ENCODE measurements around the gene PAPSS1. TPM values are rescaled to one million over a fixed set of nuclear protein-coding genes. Genes with fewer than 3 reads are reported as not detected.

PAPSS1 gene
- 10 to 100 TPM; 26.9 to 27.7 TPM for total RNA-seq

- ChIA-PET POLR2A (interaction anchor here (1.0 to 1.2 kb wide), 4 partner anchors 16 to 1404 kb away, joined by 3 to 4 read pairs (median 4); partner anchors contain the start of genes AIMP1, CYP2U1, RPL34 and TBCK), CTCF (interaction anchor here (1.5 to 1.9 kb wide), 2 partner anchors 16 to 27 kb away, joined by 3 to 4 read pairs; no protein-coding TSS in a partner anchor)
These were observed at the start of gene PAPSS1 for GRCh38 chr4:107719922-107720722. TSS of gene PAPSS1 (minus strand) at chr4:107720234. CDS start at chr4:107720179, 55 bp downstream.

GRCh38 chr4:107760281-107760947 lies 40.4 kb upstream of the PAPSS1 start:
- POLR2A ChIA-PET: no interaction called here
- CTCF ChIA-PET: no interaction called here

- POLR2A ChIA-PET: no interaction called here
- CTCF ChIA-PET: interaction anchor here (1.1 to 1.4 kb wide), 3 partner anchors 21 to 157 kb away, joined by 3 to 6 read pairs (median 3); no protein-coding TSS in a partner anchor
These were observed 37.9 kb upstream of the PAPSS1 start for GRCh38 chr4:107757864-107758476.

GRCh38 chr4:107757283-107757682 lies 37.2 kb upstream of the PAPSS1 start:
- ChIA-PET CTCF (no interaction called here), POLR2A (no interaction called here)

GRCh38 chr4:107755841-107756356 lies 35.9 kb upstream of the PAPSS1 start:
- POLR2A ChIA-PET: no interaction called here
- CTCF ChIA-PET: no interaction called here

GRCh38 chr4:107751670-107752069 lies 31.6 kb upstream of the PAPSS1 start:
- CTCF ChIA-PET: no interaction called here
- POLR2A ChIA-PET: no interaction called here

- POLR2A ChIA-PET: no interaction called here
- CTCF ChIA-PET: interaction anchor here (1.0 to 1.4 kb wide), 2 partner anchors 28 to 163 kb away, joined by 3 read pairs; partner anchors contain the start of gene PAPSS1
These were observed 27.9 kb upstream of the PAPSS1 start for GRCh38 chr4:107747748-107748486.

- ChIA-PET POLR2A (no interaction called here), CTCF (interaction anchor here (1.4 kb wide), 1 partner anchor 26 kb away, joined by 3 read pairs; the partner anchor contains the start of gene PAPSS1)
These were observed 26.1 kb upstream of the PAPSS1 start for GRCh38 chr4:107746161-107746560.

GRCh38 chr4:107744532-107744931 lies 24.5 kb upstream of the PAPSS1 start:
- CTCF ChIA-PET: no interaction called here
- POLR2A ChIA-PET: no interaction called here

GRCh38 chr4:107743532-107743931 lies 23.5 kb upstream of the PAPSS1 start:
- CTCF ChIA-PET: no interaction called here
- POLR2A ChIA-PET: no interaction called here

- ChIA-PET CTCF (no interaction called here), POLR2A (no interaction called here)
These were observed 22.8 kb upstream of the PAPSS1 start for GRCh38 chr4:107742791-107743190.

- CTCF ChIA-PET: no interaction called here
These were observed 22.2 kb upstream of the PAPSS1 start for GRCh38 chr4:107742196-107742595.

GRCh38 chr4:107740950-107741701 lies 21.1 kb upstream of the PAPSS1 start:
- ChIA-PET POLR2A (no interaction called here), CTCF (no interaction called here)

More at GRCh38 chr4:107742196-107742595, 22.2 kb upstream of the PAPSS1 start:
- POLR2A ChIA-PET: no interaction called here

- ChIA-PET POLR2A (no interaction called here), CTCF (no interaction called here)
These were observed 20.3 kb upstream of the PAPSS1 start for GRCh38 chr4:107740381-107740780.

- ChIA-PET CTCF (interaction anchor here (0.7 to 2.0 kb wide), 3 partner anchors 10 to 181 kb away, joined by 3 to 5 read pairs (median 3); no protein-coding TSS in a partner anchor), POLR2A (no interaction called here)
These were observed 17.4 kb upstream of the PAPSS1 start for GRCh38 chr4:107737450-107737849.

GRCh38 chr4:107736924-107737448 lies 17.0 kb upstream of the PAPSS1 start:
- CTCF ChIA-PET: interaction anchor here (0.6 to 2.0 kb wide), 5 partner anchors 10 to 290 kb away, joined by 3 to 5 read pairs (median 3); partner anchors contain the start of gene PAPSS1
- POLR2A ChIA-PET: interaction anchor here (0.9 kb wide), 1 partner anchor 17 kb away, joined by 3 read pairs; the partner anchor contains the start of gene PAPSS1

GRCh38 chr4:107736037-107736436 lies 16.0 kb upstream of the PAPSS1 start:
- ChIA-PET CTCF (interaction anchor here (1.0 to 2.0 kb wide), 3 partner anchors 9 to 23 kb away, joined by 3 to 5 read pairs (median 4); partner anchors contain the start of gene PAPSS1), POLR2A (interaction anchor here (0.9 kb wide), 1 partner anchor 16 kb away, joined by 3 read pairs; the partner anchor contains the start of gene PAPSS1)

GRCh38 chr4:107734120-107734519 lies 14.1 kb upstream of the PAPSS1 start:
- ChIA-PET CTCF (no interaction called here), POLR2A (no interaction called here)

Measured in activated CD8-positive, alpha-beta memory T cell treated with anti-CD3 and anti-CD28 coated beads for 36 hours (primary cell).